ENCODE results near the gene PICK1.

The PICK1 gene

DNA sequence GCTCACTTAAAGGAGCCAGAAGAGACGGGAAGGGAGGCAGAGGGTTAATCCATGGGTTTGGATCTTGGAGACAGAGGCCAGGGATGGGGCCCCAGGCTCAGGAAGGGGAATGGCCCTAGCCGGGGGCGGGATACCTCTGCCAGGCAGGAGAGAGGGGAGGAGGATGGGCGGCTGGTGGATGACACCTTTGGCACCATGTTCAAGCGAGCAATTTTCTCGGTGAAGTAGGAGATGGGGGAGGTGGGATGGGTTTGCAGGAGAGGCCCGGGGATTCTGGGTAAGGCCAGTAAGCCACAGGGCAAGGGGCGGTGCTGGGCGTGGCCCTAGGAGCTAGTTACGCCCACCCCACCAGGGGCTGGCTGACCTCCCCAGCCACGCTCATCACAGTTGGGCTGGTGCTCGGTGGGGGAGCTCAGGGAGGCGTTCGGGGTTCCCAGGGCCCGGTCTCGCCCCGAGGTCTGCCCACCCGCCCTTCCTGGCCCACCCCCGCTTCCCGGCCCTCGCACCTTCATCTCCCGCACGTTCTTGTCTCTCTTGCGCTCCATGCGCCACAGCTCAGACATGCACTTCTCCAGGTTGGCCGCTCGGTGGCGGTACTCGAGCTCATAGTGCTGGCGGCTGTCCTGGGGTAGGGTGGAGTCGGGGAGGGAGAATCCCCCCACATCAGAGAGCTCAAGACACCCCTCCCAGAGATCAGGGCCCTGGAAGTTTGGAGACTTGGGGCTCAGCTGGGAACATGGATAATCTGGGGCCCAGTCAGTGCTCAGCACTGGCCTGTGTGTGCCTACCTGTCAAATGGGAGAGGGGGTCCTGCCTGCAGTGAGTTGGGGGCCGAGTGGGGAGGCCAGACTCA lies 40.6 kb downstream of the PICK1 start:
- no peak for DNase-seq (ENCODE audit: low read depth, low spot score)
- no peak overlapping the region for H3K4me3 ChIP-seq (ENCODE audit: low read depth, low read length)
- TF ChIP-seq, protein P1, sequence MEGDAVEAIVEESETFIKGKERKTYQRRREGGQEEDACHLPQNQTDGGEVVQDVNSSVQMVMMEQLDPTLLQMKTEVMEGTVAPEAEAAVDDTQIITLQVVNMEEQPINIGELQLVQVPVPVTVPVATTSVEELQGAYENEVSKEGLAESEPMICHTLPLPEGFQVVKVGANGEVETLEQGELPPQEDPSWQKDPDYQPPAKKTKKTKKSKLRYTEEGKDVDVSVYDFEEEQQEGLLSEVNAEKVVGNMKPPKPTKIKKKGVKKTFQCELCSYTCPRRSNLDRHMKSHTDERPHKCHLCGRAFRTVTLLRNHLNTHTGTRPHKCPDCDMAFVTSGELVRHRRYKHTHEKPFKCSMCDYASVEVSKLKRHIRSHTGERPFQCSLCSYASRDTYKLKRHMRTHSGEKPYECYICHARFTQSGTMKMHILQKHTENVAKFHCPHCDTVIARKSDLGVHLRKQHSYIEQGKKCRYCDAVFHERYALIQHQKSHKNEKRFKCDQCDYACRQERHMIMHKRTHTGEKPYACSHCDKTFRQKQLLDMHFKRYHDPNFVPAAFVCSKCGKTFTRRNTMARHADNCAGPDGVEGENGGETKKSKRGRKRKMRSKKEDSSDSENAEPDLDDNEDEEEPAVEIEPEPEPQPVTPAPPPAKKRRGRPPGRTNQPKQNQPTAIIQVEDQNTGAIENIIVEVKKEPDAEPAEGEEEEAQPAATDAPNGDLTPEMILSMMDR (IDR thresholded peaks at IDR 0.05; ENCODE audit: low read depth, low read length) = peak; percentile 58
- in situ Hi-C loops (cut with HindIII; ENCODE audit: low sequenced_read_pairs) = no loop called here

DNA sequence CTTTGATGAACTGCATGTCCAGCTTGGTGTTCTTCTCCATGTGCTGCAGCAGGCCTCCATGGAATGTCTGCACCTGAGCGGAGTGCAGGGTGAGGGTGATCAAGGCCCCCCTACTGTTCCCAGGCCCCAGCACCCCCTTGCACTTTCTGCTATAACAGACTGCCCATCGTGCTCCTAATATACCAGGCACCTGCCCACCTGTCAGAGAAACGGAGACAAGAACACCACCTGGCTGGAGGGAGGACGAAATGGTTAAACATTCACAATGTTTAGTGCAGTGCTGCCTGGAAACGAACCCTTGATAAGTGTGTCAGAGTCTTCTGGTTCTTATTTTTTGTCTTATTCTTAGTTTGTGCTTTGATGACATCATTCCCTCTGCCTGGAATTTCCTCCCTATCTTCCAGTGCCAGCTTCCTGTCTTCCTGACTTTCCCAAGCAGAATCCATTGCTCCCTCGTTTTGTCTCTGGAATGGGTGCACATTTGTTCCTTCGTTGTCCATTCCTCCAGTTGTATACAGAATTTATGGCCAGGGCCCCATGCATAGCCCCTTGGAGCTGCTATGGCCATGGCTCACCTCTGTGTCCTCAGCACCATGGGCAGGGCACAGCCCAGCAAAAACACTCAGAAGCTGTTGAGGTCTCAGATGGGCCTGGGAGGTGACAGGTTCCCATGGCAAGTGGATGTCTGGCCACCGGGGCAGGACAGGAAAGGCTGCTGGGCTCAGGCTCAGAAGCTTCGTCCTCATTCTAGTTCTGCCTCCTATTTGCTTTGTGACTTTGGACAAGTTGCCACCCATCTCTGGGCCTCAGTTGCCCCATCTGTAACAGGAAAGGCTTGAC lies 41.4 kb downstream of the PICK1 start:
- H3K4me3 ChIP-seq (ENCODE audit: low read depth, low read length) = no peak overlapping the region
- in situ Hi-C loops (cut with HindIII; ENCODE audit: low sequenced_read_pairs) = no loop called here
- no peak for DNase-seq (ENCODE audit: low read depth, low spot score)
- TF ChIP-seq, protein P1 (IDR thresholded peaks at IDR 0.05; ENCODE audit: low read depth, low read length) = no peak

- no peak for DNase-seq (ENCODE audit: low read depth, low spot score)
- in situ Hi-C loops (cut with HindIII; ENCODE audit: low sequenced_read_pairs) = no loop called here
- H3K4me3 ChIP-seq (ENCODE audit: low read depth, low read length) = no peak overlapping the region
- TF ChIP-seq, protein P1 (IDR thresholded peaks at IDR 0.05; ENCODE audit: low read depth, low read length) = no peak
Observed at GRCh38 chr22:38103641-38104040, 46.4 kb downstream of the PICK1 start.

DNA sequence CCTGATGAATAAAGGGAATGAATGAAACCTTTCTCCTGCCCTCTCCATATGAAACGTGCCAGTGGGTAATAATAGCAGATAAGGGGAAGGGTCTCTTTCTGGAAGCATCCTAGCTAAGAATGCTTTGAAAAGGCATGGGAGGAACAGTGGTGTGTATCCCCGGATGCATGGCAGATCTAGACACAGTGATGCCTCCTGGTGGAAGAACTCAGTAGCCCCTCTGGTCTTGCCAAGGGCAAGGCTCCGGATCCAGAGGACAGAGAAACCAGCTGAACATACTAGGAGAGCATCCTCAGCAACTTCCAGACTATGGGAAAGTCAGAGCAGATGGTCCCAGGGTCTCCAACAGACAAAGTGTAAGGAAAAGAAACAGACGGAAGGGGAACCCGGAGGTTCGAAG lies 46.9 kb downstream of the PICK1 start:
- TF ChIP-seq, protein P1 (IDR thresholded peaks at IDR 0.05; ENCODE audit: low read depth, low read length) = peak; percentile 43
- in situ Hi-C loops (cut with HindIII; ENCODE audit: low sequenced_read_pairs) = no loop called here
- H3K4me3 ChIP-seq (ENCODE audit: low read depth, low read length) = no peak overlapping the region
- no peak for DNase-seq (ENCODE audit: low read depth, low spot score)

DNA sequence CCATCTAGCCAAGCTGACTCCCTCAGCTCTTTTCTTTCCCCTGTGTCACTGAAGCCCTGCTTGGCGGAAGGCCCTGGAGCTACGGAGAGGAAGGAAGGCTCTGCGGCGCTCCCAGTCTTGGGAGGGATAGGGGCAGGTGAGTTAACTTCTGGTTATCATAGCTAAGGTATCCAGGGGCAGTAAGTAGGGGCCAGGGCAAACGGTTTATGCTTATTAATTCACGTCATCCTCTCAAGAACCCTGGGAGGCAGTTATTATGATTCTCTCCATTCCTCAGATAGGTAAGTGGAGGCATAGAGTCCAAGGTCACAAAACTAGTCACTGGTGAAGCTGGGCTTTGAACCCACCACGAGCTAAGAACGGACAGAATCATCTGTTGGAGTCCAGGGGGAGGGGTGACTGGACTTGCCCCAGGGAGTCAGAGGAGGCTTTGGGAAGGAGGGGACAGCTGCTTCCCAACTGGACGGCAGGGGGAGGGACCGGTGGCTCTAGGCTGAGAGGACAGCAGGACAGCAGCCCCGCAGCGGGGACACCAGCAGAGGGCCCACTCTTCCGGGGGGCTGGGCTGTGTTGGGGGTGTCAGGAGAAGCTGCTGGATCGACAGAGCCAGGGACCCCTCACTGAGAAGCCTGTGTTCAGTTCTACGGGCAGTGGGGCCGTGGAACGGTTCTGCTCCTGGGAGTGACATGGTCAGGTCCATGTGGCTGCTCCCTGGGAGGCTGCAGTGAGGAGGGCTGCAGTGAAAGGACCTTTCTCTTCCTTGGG lies 49.8 kb downstream of the PICK1 start:
- in situ Hi-C loops (cut with HindIII; ENCODE audit: low sequenced_read_pairs) = no loop called here
- DNase-seq (ENCODE audit: low read depth, low spot score) = no peak
- TF ChIP-seq, protein P1 (IDR thresholded peaks at IDR 0.05; ENCODE audit: low read depth, low read length) = no peak
- H3K4me3 ChIP-seq (ENCODE audit: low read depth, low read length) = no peak overlapping the region
